Activated CD4-positive, alpha-beta T cell treated with anti-CD3 and anti-CD28 coated beads for 4 hours (primary cell): ENCODE measurements around the gene KRTAP2-4.
"Not testable (repeated sequence)": the region's sequence is repeated elsewhere in the genome, so short reads cannot be mapped to it uniquely, and the experiment has no call there.

Source experiments
- DNase-seq, 2 donors: peaks; one replicate each; pipeline ENCODE4 v3.0.0-alpha.2; 2020

KRTAP2-4 gene

DNA sequence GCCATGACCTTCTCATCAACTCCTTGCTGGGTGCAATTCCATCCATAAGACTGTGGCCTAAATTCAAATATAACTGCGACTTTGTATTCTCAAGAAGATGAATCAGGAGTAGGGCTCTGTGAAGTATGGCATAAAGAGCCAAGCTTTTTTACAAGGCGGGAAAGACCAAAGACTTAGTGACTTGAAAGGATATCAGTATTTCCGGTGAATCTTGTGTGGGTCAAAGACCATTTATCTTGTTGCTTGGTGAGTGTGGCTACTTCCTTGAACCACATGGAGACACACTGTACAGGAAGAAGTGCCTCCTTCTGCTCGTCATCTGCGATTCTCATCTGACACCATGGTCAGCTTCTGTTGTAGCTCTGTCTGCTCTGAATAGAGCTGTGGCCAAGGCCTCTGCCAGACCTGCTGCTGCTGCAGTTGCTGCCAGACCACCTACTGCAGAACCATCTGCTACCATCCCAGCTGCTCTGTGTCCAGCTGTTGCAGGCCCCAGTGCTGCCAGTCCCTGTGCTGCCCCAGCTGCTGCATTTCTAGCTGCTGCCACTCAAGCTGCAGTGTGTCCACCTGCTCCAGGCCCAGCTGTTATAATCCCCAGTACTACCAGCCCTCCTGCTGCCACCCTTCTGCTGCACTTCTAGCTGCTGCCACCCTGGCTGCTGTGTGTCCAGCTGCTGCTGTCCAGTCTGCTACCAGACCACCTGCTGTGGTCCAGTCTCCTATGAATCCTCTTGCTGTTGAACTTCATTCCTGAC is 6.1 kb upstream of the KRTAP2-4 start:
- DNase-seq: no peak

DNA sequence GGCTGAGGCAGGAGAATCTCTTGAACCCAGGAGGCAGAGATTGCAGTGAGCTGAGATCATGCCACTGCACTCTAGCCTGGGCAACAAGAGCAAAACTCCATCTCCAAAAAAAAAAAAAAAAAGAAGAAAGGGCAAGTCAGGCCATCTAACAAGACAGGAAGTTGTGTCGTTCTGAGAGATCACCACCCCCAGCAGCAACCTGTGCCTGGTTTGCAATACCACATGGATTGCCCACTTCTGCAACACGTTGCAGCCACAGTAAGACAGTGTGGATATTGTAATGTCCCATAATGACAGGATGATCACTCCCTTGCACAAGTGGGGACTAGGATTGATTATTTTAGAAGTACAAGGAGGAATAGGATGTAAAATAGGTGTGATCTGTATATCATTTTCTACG is 3.4 kb upstream of the KRTAP2-4 start:
- DNase-seq: no peak

DNA sequence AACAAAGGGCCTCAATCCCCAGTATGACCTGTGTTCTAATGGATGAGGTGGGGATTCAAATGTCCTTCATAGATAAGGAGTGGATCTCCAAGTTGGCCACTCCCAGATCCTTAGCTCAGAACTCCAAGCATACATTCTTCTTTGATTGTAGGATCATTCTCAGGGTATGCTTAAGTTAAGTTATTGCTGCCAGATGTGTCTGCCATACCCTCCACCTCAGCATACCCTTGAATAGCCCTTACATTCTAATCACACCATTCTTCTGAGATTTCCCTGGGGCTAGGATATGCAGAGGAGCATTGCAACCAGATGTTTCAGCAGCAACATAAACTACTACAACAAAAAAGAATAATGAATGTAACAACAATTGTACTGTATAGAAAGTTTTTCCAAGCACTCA is 1.6 kb upstream of the KRTAP2-4 start:
- DNase-seq: no peak

DNA sequence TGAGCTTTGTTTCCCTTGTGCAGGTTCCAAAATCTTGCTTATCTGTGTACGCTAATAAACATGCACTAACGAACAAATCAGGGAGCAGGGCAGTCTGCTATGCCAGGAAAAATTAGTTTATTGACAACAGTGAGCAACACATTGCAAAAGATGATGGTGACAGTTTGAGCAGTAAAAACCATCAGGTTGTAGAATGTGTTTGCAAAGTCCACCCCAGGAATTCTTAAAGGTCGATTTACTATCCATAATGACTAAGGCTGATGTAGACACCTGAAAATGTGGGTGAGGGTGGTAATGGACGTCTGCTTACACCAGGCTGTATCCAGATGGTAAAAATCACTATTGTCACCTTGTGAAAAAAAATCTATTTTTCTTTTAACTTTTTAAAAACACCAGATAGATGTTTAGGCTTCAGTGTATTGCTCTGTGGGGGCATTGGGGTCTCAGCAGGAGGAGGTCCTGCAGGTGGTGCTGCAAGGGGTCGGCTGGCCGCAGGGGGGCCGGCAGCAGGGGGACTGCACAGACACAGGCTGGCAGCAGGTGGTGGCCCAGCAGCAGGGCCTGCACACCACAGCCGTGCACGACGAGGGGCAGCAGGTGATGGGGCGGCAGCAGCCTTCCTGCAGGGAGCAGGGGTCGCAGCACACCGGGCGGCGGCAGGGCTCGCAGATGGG is 526 bp downstream of the KRTAP2-4 start:
- DNase-seq: not testable (repeated sequence)

DNA sequence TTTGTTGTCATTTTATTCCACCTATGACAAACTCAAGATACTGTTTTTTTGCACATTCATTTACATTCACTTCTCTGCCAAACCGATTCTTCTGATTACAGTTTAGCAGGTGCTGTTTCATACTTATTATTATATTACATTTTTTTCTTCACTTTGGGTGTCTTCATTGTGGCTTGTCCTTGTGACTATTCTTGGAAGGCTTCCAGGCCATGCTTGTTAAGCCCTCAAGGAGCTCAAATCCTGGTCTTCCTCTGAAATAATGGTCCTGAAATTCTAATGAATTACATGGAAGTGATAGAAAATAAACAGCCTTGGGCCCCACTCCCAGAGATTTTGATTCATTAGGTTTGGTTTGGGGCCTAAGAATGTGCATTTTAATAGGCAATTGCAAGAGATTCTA is 1.4 kb downstream of the KRTAP2-4 start:
- DNase-seq: no peak

DNA sequence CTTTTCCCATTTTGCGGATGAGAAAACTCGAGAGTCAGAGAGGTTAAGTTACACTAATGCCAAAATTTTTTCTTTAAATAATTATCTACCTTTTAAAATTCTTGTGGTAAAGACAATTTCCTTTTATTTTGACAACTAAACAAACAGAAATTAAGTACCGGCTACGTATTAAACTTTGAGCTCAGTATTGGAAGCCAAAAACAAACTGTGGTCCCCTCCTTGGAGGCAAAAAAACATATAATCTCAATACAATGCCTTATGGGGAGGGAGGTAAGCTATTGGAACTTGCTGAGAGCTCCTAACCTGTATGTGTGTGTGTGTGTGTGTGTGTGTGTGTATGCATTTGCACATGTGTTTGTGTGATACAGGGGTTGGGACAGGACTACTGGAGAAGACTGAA is 2.2 kb downstream of the KRTAP2-4 start:
- no peak for DNase-seq

DNA sequence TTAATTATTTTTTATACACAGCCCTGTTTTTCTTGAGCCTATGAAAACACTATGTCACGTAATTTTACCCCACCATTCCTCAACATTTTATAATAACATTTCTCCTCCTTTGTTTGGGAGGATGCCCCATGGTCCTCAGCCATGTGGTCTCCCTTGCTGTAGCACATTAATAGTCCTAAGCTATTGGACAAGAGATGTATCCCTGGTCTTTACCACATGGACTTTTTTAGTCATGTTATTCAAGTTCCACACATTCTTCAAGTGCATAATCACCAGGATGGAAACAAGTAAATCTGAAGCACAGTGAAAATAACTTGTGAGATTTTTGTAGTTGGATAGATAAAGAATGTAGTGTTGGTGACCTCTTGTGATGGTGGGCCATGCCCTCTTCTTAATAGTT is 3.7 kb downstream of the KRTAP2-4 start:
- no peak for DNase-seq

DNA sequence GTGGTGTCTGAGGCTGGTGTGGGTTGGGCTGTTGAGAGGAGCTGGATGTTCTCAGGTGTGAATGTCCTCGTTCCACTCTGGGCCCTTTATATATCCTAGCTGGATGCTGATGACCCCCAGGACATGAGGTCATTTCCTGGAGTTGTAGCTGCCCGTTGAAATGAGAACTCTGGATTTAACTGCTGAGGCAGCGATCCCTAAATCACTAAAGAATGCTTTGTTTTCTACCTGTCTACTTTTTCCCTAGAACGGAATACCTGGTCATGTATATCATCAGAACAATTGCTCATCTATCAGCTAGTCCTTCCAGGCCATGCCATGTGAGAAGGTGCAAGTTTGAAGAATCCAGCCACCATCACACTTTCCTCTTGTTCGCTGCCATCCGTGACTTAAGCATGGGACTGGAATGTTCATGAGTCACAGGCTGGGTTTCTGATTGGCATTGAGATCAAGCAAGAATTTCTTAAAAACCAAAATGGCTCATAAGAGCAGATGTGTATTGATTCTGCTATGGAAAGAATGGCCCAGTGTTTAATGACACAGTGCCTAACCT is 5.6 kb downstream of the KRTAP2-4 start, which contains the start of gene KRTAP2-3:
Gene KRTAP2-3, minus strand, starts transcription at position 63 of the 553 bp plus-strand sequence. CDS start 64 bp downstream, outside the sequence.
- no peak for DNase-seq

DNA sequence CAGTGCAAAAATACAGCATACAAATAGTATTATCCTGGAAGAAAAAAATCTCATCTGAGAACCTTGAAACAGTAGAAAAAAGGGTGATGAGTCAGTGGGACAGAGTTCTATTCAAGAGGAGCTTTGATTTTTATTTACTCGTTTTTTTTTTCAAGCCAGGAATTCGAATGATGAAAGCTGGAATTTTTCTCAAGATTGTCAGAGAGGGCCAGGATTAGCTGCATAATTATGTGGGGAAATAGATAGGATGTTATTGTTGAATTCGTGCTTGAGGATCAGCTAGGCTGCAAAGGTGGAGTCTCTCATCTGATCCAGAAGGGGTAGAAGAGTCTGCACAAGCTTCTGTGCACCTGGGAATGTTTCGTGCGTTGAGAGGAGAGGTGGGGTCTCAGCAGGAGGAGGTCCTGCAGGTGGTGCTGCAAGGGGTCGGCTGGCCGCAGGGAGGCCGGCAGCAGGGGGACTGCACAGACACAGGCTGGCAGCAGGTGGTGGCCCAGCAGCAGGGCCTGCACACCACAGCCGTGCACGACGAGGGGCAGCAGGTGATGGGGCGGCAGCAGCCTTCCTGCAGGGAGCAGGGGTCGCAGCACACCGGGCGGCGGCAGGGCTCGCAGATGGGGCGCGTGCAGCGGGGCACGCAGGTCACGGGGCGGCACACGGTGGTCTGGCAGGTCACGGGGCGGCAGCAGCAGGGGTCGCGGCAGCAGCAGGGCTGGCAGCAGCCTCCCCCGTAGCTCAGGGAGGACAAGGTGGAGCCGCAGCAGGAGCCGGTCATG is 6.2 kb downstream of the KRTAP2-4 start:
- DNase-seq: not testable (repeated sequence)

DNA sequence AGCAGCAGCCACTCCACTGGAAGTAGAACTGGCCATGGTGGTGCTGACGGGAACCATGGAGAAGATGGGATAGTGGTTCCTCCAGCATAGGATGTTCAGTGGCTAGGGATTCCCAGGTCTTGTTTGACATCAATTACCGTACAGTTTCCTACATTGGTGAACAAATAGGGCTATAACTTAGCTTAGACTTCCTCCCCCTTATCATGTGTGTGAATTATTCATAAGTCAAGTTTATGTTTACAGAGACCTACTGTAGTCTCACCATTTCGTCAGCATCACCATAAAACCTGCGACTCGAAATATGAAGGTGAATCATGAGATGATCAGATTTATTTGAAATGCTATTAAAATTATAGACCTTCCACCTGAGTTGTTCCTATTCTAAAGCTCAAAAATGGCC is 6.9 kb downstream of the KRTAP2-4 start:
- no peak for DNase-seq

DNA sequence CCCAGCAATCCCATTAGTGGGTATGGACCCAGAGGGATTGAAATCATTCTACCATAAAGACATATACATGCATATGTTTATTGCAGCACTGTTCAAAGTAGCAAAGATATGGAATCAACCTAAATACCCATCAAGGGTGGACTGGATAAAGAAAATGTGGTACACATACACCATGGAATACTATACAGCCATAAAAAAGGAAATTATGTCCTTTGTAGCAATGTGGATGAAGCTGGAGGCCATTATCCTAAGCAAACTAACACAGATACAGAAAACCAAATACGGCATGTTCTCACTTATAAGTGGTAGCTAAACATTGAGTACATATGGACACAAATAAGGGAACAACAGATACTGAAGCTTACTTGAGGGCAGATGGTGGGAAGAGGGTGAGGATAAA is 8.1 kb downstream of the KRTAP2-4 start:
- no peak for DNase-seq

DNA sequence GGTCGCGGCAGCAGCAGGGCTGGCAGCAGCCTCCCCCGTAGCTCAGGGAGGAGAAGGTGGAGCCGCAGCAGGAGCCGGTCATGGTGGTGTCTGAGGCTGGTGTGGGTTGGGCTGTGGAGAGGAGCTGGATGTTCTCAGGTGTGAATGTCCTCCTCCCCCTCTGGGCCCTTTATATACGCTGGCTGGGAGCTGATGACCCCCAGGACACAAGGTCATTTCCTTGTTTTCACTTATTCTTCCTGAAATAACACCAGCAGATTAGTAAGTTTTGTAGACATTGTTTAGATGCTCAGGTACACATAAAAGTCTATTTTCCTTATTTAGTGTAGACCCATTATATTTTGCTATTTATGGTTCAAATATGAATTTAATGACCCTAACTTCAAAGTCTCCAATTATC is 10.5 kb downstream of the KRTAP2-4 start, which contains the start of gene KRTAP2-2:
Gene KRTAP2-2, minus strand, starts transcription at position 101 of the 400 bp plus-strand sequence. Its CDS starts 19 bp downstream, at position 82.
- DNase-seq: not testable (repeated sequence)

DNA sequence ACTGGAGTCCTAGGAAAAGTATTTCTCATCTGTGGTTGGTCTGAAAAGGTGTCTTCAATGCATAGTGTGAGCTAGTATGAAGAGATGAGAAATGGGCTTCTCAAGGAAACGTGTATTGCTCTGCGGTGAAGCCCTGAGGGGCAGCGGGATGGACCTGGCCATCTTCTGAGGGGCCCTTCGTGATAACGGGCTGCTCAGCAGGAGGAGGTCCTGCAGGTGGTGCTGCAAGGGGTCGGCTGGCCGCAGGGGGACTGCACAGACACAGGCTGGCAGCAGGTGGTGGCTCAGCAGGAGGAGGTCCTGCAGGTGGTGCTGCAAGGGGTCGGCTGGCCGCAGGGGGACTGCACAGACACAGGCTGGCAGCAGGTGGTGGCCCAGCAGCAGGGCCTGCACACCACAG is 11.1 kb downstream of the KRTAP2-4 start:
- DNase-seq: not testable (repeated sequence)

DNA sequence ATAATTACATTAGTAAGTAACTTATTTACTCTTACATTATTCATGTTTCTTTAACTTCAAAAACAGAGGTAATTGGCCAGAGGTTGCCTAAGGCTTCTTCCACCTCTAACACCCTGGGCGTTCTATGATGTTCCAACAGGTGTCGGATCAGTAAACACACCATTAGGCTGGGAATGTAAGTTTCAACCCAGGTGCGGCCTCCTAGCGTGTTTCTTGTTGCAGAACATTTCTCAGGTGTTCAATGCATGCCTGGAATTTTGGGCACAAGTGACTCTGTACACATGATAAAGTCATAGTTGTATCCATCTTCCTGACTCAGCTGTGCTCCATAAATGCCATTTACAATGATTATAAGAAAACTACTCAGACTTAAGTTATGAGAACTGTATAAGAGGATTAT is 11.7 kb downstream of the KRTAP2-4 start:
- no peak for DNase-seq

DNA sequence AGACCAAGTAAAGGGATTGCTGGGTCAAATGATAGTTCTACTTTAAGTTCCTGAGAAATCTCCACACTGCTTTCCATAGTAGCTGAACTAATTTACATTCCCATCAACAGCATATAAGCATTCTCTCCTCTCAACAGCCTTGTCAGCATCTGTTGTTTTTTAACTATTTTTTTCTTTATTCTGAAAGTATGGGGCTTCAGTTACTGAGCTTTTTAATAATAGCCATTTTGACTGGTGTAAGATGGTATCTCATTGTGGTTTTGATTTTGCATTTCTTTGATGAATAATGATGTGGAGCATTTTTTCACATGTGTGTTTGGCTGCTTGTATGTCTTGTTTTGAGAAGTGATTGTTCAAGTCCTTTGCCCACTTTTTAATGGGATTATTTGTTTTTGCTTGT is 13.1 kb downstream of the KRTAP2-4 start:
- no peak for DNase-seq

DNA sequence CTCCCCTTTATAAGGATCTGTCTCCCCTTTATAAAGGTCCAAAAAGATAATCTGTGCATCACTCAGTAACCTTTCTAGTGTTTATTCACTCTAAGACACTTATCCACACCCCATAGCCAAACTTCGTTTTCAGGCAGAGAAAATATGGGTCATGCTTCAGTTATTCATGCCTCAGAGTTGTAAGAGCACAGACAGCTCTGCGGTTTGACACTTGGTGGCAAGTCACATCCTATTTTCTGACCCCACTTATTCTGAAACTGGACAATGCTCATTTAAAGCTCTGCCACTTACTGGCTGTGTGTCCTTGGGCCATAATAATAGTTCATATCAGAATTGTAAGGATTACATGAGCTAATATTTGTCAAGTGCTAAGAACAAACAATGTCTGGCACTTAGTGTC is 16.6 kb downstream of the KRTAP2-4 start:
- no peak for DNase-seq

DNA sequence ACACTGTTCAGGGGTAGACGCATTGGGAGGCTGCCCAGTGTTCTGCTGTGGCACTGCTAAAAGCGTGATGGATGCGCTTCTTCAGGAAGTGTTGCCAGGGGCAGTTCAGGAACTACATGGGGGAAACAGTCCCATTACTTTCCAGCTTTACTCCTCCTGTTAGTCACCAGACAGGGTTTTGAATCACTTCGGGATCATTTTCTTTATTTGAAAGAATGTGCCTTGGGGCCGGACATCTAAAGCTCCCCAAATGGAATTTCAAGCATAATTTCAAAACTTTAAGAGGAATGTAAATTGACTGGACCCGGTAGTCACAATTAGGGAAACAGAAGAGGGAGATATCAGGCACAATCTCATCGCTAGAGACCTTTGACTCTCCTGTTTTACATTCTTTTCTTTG is 17.2 kb downstream of the KRTAP2-4 start:
- DNase-seq: no peak

DNA sequence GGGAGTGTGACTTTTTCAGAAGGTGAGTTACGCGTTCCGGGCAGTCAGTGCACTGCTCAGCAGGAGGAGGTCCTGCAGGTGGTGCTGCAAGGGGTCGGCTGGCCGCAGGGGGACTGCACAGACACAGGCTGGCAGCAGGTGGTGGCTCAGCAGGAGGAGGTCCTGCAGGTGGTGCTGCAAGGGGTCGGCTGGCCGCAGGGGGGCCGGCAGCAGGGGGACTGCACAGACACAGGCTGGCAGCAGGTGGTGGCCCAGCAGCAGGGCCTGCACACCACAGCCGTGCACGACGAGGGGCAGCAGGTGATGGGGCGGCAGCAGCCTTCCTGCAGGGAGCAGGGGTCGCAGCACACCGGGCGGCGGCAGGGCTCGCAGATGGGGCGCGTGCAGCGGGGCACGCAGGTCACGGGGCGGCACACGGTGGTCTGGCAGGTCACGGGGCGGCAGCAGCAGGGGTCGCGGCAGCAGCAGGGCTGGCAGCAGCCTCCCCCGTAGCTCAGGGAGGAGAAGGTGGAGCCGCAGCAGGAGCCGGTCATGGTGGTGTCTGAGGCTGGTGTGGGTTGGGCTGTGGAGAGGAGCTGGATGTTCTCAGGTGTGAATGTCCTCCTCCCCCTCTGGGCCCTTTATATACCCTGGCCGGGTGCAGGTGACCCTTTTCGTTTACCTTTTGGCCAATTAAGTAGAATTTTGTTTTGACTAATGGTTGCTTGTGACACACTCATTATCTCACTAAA is 18.8 kb downstream of the KRTAP2-4 start, which contains the start of gene KRTAP2-1:
Gene KRTAP2-1, minus strand, starts transcription at position 582 of the 731 bp plus-strand sequence. Its CDS starts 49 bp downstream, at position 533.
- not testable (repeated sequence) for DNase-seq

DNA sequence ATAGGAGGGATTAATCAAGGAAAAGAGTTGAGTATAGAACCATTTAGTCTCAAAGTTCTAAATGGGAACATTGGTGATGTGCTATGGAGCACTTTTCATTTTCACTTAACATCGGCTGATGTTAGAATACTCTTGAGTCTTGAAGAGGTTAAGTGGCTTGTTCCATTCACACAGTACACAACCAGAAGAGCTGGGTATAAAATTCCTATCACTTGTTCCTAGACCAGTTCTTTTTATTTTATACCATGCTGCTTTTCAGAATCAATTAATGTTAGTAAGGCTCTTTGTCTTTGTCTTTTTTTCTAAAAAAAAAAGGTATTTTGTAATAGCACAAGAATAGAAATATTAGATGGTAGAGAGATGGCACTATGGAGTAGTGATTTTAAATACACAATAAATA is 22.7 kb downstream of the KRTAP2-4 start:
- DNase-seq: no peak

DNA sequence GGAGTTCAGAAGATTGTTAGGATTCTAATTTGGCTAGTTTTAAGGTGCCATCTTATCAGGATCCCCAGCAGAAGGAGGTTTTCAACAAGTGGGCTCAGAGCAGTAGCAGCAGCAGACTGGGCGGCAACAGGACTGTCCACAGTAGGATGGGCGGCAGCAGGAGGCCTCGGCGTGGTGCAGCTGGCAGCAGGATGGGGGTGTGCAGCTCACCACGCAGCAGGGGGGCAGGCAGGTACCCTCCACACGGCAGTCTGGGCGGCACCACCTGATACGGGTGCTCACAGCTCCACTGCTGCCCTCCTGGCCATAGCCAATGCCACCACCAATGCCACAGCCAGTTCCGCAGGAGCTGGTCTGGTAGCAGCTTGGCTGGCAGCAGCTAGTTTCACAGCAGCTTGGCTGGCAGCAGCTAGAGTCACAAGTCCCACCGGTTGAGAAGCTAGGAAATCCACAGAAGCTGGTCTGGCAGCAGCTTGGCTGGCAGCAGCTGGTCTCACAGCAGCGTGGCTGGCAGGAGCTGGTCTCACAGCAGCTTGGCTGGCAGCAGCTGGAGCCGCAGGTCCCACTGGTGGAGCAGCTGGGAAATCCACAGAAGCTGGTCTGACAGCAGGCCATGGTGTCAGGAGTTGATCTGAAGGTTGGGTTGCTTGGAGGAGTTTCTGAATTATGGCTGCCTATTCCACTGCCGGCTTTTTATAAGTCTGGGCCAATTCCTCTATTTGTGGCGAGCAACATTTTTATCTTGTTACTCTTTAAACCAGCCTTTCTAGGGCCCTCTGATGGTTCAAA is 24.7 kb downstream of the KRTAP2-4 start, which contains the start of gene KRTAP1-1:
Gene KRTAP1-1, minus strand, starts transcription at position 668 of the 789 bp plus-strand sequence. Its CDS starts 53 bp downstream, at position 615.
- not testable (repeated sequence) for DNase-seq

DNA sequence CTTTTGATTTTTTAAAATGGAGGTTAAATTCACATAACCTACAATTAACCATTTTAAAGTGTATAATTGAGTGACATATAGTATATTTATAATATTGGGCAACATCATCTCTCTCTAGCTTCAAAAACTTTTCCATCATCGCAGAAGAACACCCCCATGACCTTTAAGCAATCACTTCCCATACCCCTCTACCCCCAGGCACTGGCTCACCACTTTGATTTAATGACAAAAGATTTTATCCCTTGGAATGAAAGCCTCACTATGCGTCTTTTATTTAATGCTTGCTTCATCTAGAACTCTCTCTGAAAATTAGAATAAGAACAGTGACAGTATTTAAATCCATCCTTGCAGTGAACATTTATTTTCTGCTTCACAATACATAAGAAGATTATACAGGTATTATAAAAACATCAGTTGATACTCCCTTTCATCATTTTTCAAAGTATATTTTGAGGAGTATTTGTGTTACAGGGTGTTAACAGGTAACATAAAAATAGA is 27.8 kb downstream of the KRTAP2-4 start:
- no peak for DNase-seq
